ENCODE measurements around the gene WDR59.

The WDR59 gene

DNA sequence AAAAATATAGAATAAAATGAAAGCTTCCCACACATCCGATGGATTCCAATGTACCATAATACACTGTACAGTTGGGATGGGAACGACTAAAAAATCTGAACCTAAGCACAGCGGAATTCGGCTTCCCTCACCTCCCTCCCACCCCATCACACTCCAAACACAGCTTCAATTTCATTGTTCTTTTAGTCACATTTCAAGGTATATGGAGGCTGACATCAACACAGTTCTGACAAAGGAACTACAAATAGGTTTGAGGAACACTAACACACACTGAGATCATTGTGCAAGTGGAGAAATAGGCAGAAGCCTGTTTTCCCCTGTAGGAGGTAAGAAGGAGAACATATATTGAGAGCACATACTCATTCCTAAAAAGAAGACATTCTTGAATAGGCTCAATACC, 85.1 kb downstream of the WDR59 start:
- DNase-seq: no peak

DNA sequence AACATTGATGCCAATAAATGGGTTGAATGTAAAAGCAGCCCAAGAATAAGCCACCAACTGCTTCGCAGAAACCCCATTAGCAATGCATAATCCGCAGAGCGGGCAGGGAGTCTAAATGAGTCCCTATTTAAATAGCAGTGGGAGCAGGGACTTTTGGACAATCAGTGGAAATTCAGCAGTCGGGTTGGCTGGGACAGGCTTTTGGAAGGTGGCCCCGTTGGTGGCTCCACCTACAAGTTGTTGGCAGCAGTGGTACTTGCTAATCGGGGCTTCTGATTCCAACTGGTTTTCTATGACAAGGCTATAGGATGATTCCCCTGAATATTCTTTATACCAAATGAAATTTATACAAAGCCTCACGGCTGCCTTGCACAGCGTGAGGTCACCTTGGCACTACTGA, 86.3 kb downstream of the WDR59 start:
- DNase-seq: no peak

DNA sequence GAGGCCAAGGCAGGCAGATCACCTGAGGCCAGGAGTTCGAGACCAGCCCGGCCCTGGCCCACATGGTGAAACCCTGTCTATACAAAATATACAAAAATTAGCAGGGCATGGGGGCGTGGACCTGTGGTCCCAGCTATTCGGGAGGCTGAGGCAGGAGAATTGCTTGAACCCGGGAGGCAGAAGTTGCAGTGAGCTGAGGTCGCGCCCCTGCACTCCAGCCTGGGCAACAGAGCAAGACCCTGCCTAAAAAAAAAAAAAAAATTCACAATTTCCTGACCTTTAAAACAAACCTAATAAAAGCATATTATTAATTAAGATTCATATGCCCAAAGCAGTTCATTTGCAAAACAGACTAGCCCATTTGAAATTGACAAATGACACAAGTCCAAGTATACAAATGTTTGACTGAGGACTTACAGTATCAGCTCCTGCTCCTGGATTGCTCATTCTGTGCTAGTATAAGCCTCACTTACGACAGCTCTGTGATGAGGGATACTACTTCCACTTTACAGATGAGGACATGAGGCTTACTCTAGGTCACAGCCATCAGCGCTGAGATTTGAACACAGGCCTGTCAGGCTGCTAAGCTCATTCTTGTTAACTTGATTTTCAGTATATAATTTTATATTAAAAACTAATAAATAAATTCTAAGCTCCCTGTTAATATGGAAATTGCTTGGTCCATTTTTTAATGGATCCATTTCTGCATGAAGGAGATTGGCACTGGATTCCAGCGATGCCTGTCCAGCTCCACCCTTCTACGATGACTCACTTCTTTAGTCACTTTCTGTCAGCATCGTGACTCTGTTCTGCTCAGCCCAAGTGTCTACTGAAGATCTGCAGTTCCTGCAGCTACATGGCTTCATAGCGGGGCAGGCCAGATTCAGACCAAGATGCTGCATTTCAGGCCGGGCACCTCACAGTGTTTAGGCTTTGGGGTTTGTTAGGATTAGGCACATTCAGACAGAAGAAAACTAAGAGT, 88.2 kb downstream of the WDR59 start:
- DNase-seq: no peak

DNA sequence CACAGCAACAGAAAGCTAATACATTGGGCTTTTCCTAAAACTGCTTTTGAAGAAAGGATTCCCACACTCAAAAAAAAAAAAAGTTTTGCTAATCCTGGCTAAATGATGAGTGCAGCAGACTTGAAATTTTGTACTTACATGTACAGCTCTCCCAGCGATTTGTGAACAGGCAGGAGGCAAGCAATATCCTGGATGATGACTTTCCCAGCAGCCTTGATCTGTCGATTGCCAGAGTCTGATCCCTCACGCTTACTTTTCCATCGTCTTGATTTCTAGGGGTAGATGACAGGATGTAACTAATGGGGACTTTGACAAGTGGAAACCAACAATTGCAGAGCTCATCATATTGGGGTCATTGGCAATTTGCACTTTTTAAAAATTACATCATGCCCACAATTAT, 91.4 kb downstream of the WDR59 start:
- no peak for DNase-seq

DNA sequence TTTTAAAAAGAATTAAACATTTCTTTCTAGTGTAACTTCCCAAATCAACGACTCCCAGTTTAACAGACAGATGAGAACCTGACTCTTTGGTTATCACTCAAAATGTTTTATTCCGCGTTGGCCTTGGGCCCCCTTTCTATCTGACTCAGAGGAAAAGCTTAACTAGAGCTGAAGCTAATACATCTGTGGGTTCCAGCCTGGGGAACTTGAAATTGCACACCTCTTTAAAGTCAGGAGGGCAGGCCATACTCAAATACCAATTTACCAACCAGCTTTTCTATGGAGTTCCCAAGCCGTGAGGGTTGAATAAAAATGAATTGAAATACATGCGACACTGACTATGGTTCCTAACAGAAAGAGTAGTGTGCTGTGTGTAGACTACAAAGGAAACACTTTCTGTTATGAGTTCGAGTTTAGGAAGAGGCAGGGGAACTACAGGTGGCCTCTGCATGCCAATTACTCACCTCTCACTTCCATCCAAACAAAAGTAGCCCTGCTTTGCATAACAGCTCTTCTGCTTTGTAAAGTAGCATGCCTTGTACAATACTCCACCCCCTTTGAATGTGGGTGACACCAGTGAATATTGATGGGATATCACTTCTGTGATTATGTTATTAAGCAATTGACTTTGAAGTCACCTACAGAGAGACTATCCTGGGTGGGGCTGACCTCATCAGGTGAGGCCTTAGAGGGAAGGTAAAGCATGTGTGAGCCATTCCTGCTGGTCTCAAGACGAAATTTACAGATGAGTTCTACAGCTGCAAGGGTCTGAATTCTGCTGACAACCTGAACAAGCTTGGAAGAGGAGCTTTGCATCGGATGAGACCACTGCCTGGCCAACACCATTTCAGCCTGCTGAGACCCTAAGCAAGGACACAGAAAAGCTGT, 92.1 kb downstream of the WDR59 start:
- no peak for DNase-seq

DNA sequence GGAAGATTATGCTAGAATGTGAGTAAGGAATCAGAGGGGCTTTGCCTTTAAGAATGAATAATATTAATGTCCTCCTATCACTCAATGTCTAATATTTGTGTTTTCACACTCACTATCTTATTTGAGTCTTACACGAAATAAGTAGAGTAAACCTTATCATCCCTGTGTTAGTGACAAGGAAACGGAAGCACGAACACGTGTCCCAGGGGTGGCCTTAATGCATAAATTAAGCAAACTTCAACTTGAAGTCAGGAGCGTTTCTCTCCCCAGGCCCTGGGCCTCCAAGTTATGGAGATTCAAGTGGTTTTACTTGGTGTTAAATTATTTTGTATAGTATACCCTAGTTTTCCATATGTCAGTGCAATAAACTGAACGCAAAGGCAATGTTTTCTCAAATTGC, 96.0 kb downstream of the WDR59 start:
- no peak for DNase-seq

DNA sequence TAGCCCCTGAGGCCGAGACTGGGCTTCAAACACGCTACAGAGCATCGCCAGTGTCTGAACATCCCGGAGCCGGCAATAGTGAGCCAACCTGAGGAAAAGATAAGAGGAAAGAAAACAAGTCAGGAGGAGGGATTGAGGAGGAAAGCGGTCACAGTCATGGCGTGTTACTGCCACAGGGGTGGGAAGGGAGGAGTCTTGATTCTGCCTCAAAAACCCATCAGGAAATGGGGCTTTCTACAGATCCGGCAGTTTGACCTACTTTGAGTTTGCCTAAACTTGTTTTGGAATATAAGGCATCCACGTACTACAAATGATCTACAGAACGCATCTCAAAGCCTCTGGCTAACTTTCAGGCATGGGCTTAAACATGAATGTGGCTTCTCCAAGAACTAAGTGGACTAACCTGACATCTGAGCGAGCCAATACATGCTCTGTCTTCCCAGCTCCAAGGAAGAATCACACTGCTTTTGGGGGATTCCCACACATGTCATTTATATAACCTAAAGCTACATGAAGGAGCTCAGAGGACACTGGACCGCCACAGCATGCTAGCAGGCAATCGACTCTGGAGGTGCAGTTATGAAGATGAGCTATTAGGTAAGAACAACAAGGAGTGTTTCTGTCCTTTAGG, 96.6 kb downstream of the WDR59 start:
- DNase-seq: no peak

DNA sequence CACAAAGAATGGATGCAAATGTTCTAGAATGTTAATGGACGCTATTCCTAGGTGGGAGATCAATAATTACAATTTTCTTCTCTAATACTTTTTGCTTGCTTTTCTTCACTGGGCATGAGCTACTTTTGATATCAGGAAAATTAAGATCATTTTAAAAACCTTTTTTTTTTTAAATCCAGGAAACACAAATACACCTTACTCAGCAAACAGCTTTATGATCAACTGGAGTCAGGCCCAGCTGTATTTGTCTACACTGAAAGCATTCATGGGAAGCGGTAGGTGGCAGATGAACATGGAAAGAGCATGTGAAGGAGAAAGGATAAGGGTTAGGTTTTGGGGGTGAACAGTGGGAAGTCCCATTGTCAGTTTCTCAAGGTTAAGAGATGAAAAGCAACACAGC, 97.8 kb downstream of the WDR59 start:
- DNase-seq: no peak

DNA sequence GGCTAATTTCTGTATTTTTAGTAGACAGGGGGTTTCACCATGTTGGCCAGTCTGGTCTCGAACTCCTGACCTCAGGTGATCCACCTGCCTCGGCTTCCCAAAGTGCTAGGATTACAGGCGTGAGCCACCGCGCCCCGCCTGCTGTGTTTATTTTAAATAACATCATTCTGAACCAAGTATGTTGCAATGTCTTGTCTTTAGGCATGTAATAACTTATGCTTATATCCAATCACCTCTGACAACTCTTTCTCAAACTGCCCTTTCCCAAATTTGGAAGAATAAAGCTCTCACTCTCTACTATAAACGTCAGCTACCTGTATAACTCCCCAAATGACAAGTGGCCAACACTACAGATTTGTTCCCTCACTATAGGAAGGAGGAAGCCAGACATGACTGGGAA, 107.2 kb downstream of the WDR59 start:
- DNase-seq: no peak

DNA sequence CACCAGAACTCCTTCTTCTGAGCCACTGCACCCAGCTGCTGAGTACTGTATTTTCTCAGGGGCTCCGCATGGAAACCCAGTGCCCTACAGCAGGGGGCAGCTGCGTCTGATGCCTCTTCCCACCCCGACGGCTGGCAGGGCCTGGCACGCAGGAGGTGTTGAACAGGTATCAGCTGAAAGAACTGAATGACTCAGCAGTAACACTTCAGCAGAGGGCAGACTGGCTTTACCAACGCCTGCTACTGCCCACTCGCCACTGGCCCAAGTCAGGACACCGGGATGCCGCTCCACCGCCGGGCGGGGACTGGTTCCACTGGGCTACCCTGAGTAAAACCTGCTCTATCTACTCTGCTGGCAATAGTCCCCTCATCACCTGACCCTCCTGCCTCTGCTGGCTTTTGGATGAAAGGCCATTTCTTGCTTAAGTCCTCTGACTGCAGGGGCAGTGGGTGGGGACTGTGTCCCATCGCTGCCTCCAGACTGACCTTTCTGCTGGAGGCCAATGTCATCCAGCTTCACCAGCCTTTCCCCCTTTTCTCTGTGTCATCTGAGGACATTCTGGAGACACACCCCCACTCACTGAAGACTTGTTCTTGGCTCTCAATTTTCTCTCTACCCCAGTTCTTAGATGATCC, 109.9 kb downstream of the WDR59 start:
- no peak for DNase-seq

DNA sequence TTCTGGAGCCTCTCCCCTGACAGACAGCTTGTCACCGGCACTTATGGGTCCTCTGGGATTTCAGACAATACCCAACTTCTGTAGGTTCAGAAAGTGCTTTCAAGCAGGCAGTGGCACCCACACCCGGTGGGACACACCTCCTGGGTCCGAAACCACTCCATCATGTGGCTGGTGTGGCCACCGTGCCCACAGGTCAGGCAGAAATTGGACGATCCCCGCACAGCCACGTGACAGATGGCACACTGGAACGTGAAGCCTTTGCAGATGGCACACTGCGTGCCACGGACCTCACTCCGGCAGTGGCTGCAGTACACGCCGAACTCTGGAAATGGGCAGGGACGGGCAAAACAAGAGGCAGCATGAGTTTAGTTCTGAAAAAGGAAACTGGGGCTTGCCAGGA, 110.8 kb downstream of the WDR59 start:
- no peak for DNase-seq

DNA sequence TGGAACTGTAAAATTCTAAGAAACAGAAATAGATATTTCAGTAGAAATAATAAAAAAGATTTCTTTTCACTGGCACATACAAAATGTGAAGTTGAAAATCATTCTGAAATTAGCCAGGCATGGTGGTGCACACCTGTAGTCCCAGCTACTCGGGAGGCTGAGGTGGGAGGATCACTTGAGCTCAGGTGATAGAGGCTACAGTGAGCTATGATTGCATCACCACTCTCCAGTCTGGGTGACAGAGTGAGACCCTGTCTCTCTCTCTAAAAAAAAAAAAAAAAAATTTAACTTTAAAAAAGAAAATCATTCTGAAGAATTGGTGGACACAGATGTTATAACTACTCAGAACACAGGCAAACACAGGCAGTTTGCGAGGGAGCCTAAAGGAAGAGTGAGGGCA, 112.6 kb downstream of the WDR59 start:
- no peak for DNase-seq

DNA sequence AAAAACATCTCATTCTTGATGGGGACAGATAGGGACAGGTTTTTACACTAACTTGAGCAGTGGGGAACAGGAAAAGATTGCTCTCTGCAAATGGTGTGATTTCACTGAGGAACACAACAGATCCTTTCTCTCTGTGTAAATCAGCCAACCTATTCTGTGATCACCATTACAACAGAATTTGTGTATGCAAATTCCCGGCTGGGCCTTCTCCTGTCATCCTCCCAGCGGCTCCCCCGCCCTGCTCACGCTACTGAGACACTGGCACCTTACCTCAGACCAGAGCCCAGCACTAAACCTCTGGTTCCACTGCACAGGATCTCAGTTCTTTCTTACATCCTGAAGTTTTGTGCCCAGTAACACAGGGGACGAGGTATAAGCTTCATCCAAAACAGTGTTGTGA, 113.3 kb downstream of the WDR59 start:
- DNase-seq: no peak

DNA sequence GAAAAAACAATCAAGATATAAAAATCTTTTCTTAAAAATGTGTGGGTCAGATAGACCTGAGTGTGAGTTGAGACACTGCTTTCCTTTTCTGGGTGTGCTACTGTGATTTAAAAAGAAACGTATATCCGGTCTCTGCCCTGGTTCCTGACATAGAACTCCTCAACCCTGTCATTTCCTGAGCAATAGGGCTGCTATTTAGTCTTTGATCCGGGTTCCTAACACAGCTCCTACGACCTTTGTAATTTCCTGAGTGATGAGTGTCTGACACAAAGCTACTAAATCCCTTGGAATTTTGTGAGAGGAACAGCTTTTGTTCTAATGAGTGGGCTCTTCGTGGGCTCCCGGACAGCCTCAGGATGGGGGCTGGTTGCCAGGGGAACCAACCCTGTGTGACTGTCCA, 116.4 kb downstream of the WDR59 start:
- DNase-seq: no peak

DNA sequence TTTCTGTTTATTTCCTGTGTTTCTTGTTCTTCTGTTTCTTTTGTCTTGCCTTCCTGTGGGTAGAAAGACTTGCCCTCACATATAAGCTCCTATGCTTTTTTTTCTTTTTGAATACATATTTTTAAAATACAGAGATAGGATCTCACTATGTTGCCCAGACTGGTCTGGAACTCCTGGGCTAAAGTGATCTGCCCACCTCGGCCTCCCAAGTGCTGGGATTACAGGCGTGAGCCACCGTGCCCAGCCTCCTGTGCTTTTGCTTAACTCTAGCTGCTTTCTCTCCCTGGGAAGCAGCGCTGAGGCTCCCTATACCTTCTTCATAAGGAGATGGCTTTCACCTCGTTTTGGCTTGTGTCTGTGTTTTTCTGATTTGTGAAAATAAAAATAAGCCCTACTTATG, 116.9 kb downstream of the WDR59 start:
- no peak for DNase-seq

DNA sequence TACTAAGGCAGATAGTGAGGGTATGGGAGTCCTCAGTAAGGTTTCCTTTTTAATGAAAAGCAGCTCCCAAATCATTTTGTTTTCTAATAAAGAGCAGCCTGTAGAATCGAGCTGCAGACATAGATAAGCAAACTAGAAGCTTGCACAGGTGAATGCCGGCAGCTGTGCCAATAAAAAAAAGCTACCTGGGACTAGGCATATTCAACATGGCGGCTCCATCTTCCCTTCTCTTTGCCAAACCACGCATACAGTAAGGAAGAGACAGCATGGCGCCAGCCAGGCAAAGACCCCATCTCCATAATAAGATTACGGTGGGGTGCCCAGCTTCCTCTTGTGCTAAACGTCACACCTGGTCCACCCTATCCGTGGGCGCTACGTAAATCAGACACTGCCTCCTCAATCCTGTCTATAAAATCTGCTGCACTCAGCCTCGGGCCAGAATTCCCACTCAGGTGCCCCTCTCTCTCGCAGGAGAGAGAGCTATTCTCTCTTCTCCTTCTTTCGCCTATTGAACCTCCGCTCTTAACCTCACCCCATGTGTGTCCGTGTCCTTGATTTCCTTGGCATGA, 117.6 kb downstream of the WDR59 start:
- DNase-seq: no peak

DNA sequence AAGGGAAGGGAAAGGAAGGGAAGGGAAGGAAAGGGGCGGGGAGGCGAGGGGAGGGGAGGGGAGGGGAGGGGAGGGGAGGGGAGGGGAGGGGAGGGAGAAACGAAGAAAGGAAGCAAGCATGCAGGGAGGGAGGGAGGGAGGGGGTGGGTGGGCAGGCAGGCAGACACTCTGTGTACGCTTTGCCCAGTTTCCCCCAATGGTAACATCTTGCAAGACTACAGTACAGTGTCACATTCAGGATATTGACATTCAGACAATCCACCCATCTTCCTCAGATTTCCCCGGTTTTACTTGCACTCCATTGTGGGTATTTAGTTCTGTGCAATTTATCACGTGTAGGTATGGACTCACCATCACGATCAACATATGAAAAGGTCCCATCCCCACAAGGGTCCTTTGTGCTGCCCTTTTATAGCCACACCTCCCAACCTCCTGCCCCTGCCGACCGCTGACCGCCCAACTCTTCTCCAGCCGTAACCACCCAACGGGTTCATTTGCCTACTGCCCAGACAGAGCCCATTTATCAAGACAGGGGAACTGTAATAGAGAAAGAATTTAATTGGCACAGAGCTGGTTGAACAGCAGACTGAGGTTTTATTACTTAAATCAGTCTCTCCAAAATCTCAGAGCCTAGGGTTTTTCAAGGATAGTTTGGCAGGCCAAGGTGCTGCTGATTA, 118.9 kb downstream of the WDR59 start:
- no peak for DNase-seq

DNA sequence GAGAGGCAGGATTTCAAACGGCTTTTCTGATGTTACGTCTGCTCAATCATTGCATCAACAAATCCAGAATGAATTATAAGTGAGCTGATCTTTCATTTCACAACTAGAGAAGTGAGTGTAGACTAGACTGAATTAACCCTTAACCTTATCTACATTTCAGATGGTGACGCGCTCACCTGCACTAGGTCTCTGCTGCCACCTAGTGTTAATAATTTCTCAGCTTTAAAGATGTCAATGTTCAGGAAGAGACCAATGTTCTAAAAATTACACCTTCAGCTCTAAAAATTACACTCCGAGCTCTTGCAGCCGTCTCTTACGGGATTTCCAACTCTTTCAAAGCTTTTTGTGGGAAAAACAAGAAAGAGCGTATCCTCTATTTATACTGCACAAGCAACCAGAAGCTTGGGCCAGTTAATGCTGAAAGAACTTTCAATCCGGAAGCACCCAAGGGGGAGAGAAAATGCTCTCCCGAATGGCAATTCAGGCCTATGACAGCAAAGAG, 122.1 kb downstream of the WDR59 start:
- peak; percentile 35 for DNase-seq

DNA sequence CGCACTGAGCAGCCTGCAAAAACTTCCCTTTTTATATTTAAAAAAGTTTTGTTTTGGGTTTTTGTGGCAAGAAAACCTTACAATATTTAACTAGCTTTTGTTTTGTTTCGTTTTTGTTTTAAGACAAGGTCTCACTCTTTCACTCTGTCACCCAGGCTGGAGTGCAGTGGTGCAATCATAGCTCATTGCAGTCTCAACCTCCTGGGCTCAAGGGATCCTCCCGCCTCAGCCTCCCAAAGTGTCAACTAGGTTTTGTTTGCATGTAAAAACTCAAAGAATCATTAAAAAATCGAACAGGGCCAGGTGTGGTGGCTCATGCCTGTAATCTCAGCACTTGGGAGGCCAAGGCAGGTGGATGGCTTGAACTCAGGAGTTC, 132.4 kb downstream of the WDR59 start:
- DNase-seq: no peak

DNA sequence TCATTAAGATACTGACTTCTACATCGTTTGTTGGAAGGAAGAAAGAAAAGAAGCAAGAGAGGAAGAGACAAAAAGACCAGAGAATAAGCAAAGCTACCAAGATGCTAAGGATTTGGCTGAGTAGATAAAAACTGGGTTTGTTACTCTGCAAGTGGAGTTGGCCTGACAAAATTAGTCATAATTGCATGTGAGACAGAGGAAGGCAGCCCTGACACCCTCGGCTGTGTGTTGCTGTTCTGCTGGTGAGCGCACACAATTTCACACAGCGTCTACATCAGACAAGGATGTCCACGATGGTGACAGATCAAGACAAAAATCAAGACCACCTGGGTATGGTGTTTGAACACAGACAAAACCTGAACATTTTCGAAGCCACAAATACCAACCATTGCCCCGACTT, 134.9 kb downstream of the WDR59 start:
- DNase-seq: no peak

DNA sequence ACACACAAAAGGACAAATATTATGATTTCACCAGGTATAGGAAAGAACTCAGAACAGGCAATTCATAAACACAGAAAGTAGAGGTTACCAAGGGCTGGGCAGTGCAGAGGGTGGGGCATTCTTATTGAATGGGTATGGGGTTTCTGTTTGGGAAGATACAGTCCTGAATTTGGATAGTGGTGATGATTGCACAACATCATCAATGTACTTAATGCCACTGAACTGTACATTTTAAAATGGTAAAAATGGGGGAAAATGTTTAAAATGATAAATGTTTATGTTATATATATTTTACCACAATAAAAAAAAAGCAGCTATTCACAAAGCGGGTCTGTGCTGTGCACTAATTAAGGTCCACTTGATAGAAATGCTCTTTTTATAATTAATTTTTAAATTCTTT, 137.7 kb downstream of the WDR59 start:
- no peak for DNase-seq

DNA sequence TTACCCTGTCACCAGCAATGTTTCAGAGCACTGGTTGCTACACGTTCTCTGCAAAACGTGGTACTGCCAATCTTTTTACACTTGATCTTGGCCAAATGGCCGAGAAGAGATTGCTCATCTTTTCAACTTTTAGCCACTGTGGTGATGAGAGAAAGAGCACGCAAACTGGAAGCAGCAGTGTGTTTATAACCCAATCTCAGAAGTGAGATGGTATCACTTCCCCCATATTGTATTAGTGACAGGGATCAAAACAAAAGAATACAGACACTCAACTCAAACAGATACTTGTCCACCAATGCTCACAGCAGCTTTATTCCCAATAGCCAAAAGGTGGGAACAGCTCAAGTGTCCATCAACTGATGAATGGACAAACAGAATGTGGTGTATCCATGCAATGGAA, 138.2 kb downstream of the WDR59 start:
- no peak for DNase-seq
